DND-41 (cell line): ENCODE measurements around the gene MYLIP.

Source experiments
- EZH2 ChIP-seq: IDR thresholded peaks from 3 replicates; pipeline ENCODE4 v1.6.1; 2012; ENCODE audit warnings: borderline replicate concordance, low read depth, mild to moderate bottlenecking, moderate library complexity, low read length, inconsistent platforms; ENCODE audit not compliant: severe bottlenecking
- TF ChIP-seq, protein P1 (sequence below): IDR thresholded peaks from 2 replicates; pipeline ENCODE4 v1.5.1; 2012; ENCODE audit warnings: borderline replicate concordance, low read length, moderate library complexity, mild to moderate bottlenecking; ENCODE audit not compliant: poor library complexity, severe bottlenecking; ENCODE audit errors: extremely low read depth

DNA sequence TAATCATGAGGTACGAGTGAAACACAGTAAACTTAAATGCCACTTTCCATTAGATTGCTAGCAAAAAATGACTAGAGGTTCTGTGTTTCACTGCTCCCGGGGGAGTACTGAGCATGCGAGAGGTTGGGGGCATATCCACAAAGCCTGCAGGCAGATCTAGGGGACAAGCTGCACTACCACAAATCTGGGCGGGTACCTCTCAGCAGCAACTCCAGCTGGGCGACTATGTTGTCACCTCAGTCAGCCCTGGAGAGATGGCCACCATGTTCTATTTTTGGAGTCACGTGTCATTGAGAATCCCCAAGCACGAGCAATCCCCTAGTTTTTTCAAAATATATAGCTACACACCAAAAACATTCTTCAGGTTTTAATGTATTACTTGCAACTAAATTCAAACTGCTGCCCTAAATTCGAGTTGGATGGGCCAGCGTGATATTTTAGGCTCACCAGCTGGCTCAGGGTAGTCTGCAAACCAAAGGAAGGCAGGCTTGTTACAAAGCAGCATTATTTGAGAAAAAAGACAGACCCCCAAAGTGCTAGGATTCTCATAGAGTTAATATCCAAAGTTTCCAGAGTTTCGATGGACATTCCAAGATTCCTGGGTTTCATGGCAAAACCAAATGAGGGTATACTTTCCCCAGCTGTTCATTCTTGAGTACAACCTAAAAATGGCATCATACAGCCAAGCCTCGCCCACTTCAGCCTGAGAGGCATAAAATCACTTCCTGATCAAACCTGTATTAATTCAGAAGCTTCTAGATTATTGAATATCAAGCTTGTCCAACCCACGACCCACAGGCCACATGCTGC lies 24.1 kb upstream of the MYLIP start:
- TF ChIP-seq, protein P1, sequence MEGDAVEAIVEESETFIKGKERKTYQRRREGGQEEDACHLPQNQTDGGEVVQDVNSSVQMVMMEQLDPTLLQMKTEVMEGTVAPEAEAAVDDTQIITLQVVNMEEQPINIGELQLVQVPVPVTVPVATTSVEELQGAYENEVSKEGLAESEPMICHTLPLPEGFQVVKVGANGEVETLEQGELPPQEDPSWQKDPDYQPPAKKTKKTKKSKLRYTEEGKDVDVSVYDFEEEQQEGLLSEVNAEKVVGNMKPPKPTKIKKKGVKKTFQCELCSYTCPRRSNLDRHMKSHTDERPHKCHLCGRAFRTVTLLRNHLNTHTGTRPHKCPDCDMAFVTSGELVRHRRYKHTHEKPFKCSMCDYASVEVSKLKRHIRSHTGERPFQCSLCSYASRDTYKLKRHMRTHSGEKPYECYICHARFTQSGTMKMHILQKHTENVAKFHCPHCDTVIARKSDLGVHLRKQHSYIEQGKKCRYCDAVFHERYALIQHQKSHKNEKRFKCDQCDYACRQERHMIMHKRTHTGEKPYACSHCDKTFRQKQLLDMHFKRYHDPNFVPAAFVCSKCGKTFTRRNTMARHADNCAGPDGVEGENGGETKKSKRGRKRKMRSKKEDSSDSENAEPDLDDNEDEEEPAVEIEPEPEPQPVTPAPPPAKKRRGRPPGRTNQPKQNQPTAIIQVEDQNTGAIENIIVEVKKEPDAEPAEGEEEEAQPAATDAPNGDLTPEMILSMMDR, result no peak
- TF ChIP-seq EZH2, result no peak
